GM12878 (cell line): ENCODE data around the gene IRF2BP1. TPM values are rescaled to one million over a fixed set of nuclear protein-coding genes. Genes with fewer than 3 reads are reported as not detected.

ENCODE experiments used
- ATAC-seq: fragments of 200-7000 bp; cut with Tn5 transposase; 3 replicates; pipeline ENCODE4 v1.9.1; 2020; ENCODE audit warnings: mild to moderate bottlenecking, moderate library complexity
- BruUV-seq: library from RNA; stranded (reverse); fragments of 400-500 nt; replicated peaks from 2 replicates; lab custom pipeline; 2021; lab: Mats Ljungman, UMichigan
- CTCF ChIA-PET: fragments of 300-600 bp; sonication (Branson Sonifier 250); formaldehyde crosslinking; extraction: SDS; loops from one replicate; lab custom pipeline; 2021; ENCODE audit warnings: inconsistent platforms; lab: Yijun Ruan, JAX
- POLR2A ChIA-PET: fragments of 350-600 bp; formaldehyde crosslinking; extraction: SDS; loops from one replicate; lab custom pipeline; 2021; ENCODE audit warnings: inconsistent platforms; lab: Charles Lee
- RAD21 ChIA-PET: fragments of 300-600 bp; sonication (Branson Sonifier 250); formaldehyde crosslinking; loops from one replicate; lab custom pipeline; 2023; ENCODE audit warnings: antibody characterized with exemption; ENCODE audit not compliant: unreplicated experiment; lab: Charles Lee
- SMC1A ChIA-PET: fragments of 300-600 bp; sonication (Branson Sonifier 250); formaldehyde crosslinking; loops from one replicate; lab custom pipeline; 2023; ENCODE audit not compliant: unreplicated experiment, uncharacterized antibody; lab: Charles Lee
- DNase-seq: peaks from one replicate; pipeline ENCODE4 v3.0.0-alpha.2; 2011; ENCODE audit warnings: low read depth, low spot score
- FAIRE-seq: peaks from 3 replicates; lab custom pipeline; 2011; peaks lifted over from hg19 to GRCh38; lab: Jason Lieb, UNC
- H2AFZ ChIP-seq: 2 replicates; pipeline ENCODE4 v1.6.0; 2011; ENCODE audit warnings: low read depth, low read length, control low read depth; ENCODE audit not compliant: control insufficient read depth
- H3K27ac ChIP-seq: 2 replicates; pipeline ENCODE4 v1.5.1; 2011; ENCODE audit warnings: control low read depth; ENCODE audit not compliant: control insufficient read depth, insufficient read depth
- H3K27me3 ChIP-seq, 2 experiments: replicated peaks in 1 of 2; 2 replicates each; pipeline versions ENCODE4 v1.6.0 to v1.6.1; 2011; ENCODE audit warnings: low read length in 1 of 2; ENCODE audit not compliant: control insufficient read depth in 2 of 2, insufficient read depth in 2 of 2
- H3K36me3 ChIP-seq, 2 experiments: 2 replicates each; pipeline ENCODE4 v1.5.1; 2011; ENCODE audit warnings: low read length in 1 of 2; ENCODE audit not compliant: control insufficient read depth in 2 of 2, insufficient read depth in 2 of 2
- H3K4me1 ChIP-seq: 2 replicates; pipeline ENCODE4 v1.6.1; 2011; ENCODE audit warnings: mild to moderate bottlenecking, low read length, moderate library complexity, mixed read lengths; ENCODE audit not compliant: control insufficient read depth, insufficient read depth
- H3K4me2 ChIP-seq: 2 replicates; pipeline ENCODE4 v1.6.0; 2011; ENCODE audit warnings: control low read depth; ENCODE audit not compliant: control insufficient read depth, insufficient read depth
- H3K4me3 ChIP-seq: fragments of 200-600 bp; sonication (generic); 2 replicates; pipeline ENCODE4 v1.5.1; 2016
- H3K79me2 ChIP-seq: 2 replicates; pipeline ENCODE4 v1.6.0; 2011; ENCODE audit warnings: low read length; ENCODE audit not compliant: control insufficient read depth, insufficient read depth
- H3K9ac ChIP-seq: 2 replicates; pipeline ENCODE4 v1.8.0; 2011; ENCODE audit warnings: low read length, control low read depth, mixed read lengths; ENCODE audit not compliant: control insufficient read depth, insufficient read depth
- H3K9me3 ChIP-seq: replicated peaks from 3 replicates; pipeline ENCODE4 v1.5.1; 2011; ENCODE audit warnings: mild to moderate bottlenecking, low read length; ENCODE audit not compliant: control insufficient read depth, insufficient read depth
- H4K20me1 ChIP-seq: 2 replicates; pipeline ENCODE4 v1.6.0; 2011; ENCODE audit not compliant: control insufficient read depth, insufficient read depth
- ASH2L ChIP-seq: fragments of 300-600, 200-600 bp; sonication (generic); IDR thresholded peaks from 2 replicates; pipeline ENCODE4 v1.6.1; 2017; ENCODE audit warnings: low read depth, mild to moderate bottlenecking, borderline replicate concordance
- CTCF ChIP-seq, 3 experiments: IDR thresholded peaks in 2 of 3; conservative IDR thresholded peaks in 1 of 3; 2 replicates each; pipeline ENCODE4 v1.5.1; 2011; ENCODE audit warnings: low read depth in 3 of 3, low read length in 3 of 3, mild to moderate bottlenecking in 3 of 3, control low read depth in 2 of 3, moderate library complexity in 2 of 3, inconsistent platforms in 1 of 3, mixed read lengths in 1 of 3; ENCODE audit not compliant: control insufficient read depth in 2 of 3, insufficient read depth in 1 of 3; ENCODE audit errors: extremely low read depth in 1 of 3
- DPF2 ChIP-seq: fragments of 450-650 bp; IDR thresholded peaks from 2 replicates; pipeline ENCODE4 v1.6.1; 2017; ENCODE audit warnings: mild to moderate bottlenecking
- EED ChIP-seq: sonication (generic); IDR thresholded peaks from 2 replicates; pipeline ENCODE4 v1.6.1; 2016; ENCODE audit warnings: antibody characterized with exemption, low read depth
- IRF5 ChIP-seq: fragments of 450-650 bp; IDR thresholded peaks from 2 replicates; pipeline ENCODE4 v1.6.1; 2017; ENCODE audit warnings: borderline replicate concordance
- PAX8 ChIP-seq: fragments of 450-650 bp; IDR thresholded peaks from 2 replicates; pipeline ENCODE4 v1.6.1; 2017; ENCODE audit warnings: mild to moderate bottlenecking, moderate library complexity
- POLR2AphosphoS2 ChIP-seq: IDR thresholded peaks from 2 replicates; pipeline ENCODE4 v1.6.1; 2011; ENCODE audit warnings: low read depth, mild to moderate bottlenecking, low read length, improper control_type of control experiment, moderate library complexity
- PRDM15 ChIP-seq: fragments of 450-650 bp; formaldehyde crosslinking; IDR thresholded peaks from 2 replicates; pipeline ENCODE4 v1.4.0; 2020; ENCODE audit warnings: mild to moderate bottlenecking, moderate library complexity
- RELA ChIP-seq: fragments of 450-650 bp; IDR thresholded peaks from 2 replicates; pipeline ENCODE4 v1.8.0; 2014; ENCODE audit warnings: borderline replicate concordance; ENCODE audit not compliant: partially characterized antibody
- RFX5 ChIP-seq: IDR thresholded peaks from 2 replicates; pipeline ENCODE4 v1.6.1; 2011; ENCODE audit warnings: low read depth, low read length, improper control_type of control experiment
- SIX5 ChIP-seq: IDR thresholded peaks from 2 replicates; pipeline ENCODE4 v1.6.1; 2011; ENCODE audit warnings: mild to moderate bottlenecking, low read depth, low read length, moderate library complexity; ENCODE audit not compliant: severe bottlenecking
- TAF1 ChIP-seq: IDR thresholded peaks from 2 replicates; pipeline ENCODE4 v1.6.1; 2011; ENCODE audit warnings: mild to moderate bottlenecking, low read depth, low read length, borderline replicate concordance
- ZNF217 ChIP-seq: fragments of 450-650 bp; IDR thresholded peaks from 2 replicates; pipeline ENCODE4 v1.6.1; 2017; ENCODE audit warnings: antibody characterized with exemption, mild to moderate bottlenecking
- WGBS: methylation state at CpG from one replicate; pipeline ENCODE4 v1.1.6; 2016; ENCODE audit warnings: low lambda C conversion rate; ENCODE audit not compliant: insufficient replicate concordance, insufficient coverage; ENCODE audit errors: missing lambda C conversion rate; 5-methylcytosine and 5-hydroxymethylcytosine counted together
- in situ Hi-C: fragments of 300-500 bp; cut with MboI; formaldehyde crosslinking; loops from 9 replicates; pipeline ENCODE4 v1.14.3; 2018; ENCODE audit warnings: mixed read lengths
- intact Hi-C: fragments of 100-400 bp; cut with micrococcal nuclease; formaldehyde crosslinking; loops from one replicate; pipeline ENCODE4 v1.14.2; 2022; ENCODE audit not compliant: unreplicated experiment
- polyA plus RNA-seq, 11 experiments: library from polyadenylated mRNA; depleted of rRNA in 4 of 11; unstranded in 6 of 11; stranded (reverse) in 5 of 11; fragments of >200 nt; fragmentation: Nextera tagmentation in 4 of 11; fragmentation: Illumina TruSeq in 1 of 11; extraction: Ambion mirVana in 4 of 11; extraction: Trizol in 1 of 11; gene quantifications; 1 replicate in 1 of 11; 2 replicates in 10 of 11; pipeline versions ENCODE4 v1.2.1 to v1.2.3, GENCODE V29; 2011 to 2016; ENCODE audit warnings: inconsistent platforms in 2 of 11, missing spikeins in 2 of 11, low read depth in 1 of 11
- total RNA-seq, 4 experiments: library from RNA; depleted of rRNA in 3 of 4; stranded (reverse); fragments of >200 nt in 3 of 4; fragmentation: Illumina TruSeq in 1 of 4; extraction: Trizol in 1 of 4; gene quantifications; 2 replicates each; pipeline versions ENCODE4 v1.2.1 to v1.2.3, GENCODE V29; 2013 to 2021
- TF ChIP-seq, protein P1 (sequence below): IDR thresholded peaks from 2 replicates; pipeline ENCODE4 v1.6.1; 2012; ENCODE audit warnings: low read depth, low read length, improper control_type of control experiment

Gene IRF2BP1
- total and polyA plus RNA-seq, 10 of the 15 experiments (the other 5 are each of a cell fraction or from before 2014, with no cell fraction given), result 0.31 to 24.4 (median 4.4) TPM

- no peak overlapping the region for H3K9ac ChIP-seq
- no peak overlapping the region for H3K4me3 ChIP-seq
- H3K27ac ChIP-seq, result no peak overlapping the region
- ChIA-PET RAD21 (no interaction called here), CTCF (interaction anchor here (0.6 to 1.1 kb wide), 2 partner anchors 15 to 1863 kb away, joined by 3 to 4 read pairs; partner anchors contain the start of gene MYPOP), POLR2A (interaction anchor here (0.7 kb wide), 2 partner anchors 56 to 83 kb away, joined by 3 to 5 read pairs; no protein-coding TSS in a partner anchor), SMC1A (interaction anchor here (0.7 to 1.4 kb wide), 2 partner anchors 15 to 796 kb away, joined by 3 to 4 read pairs; partner anchors contain the start of gene MYPOP)
- 7% methylated on average over 4 of the region's 4 CpGs for WGBS
- no peak overlapping the region for H2AFZ ChIP-seq
- TF ChIP-seq EED (no peak), TAF1 (no peak), PRDM15 (CRISPR knock-in tag) (no peak), DPF2 (no peak), RELA (no peak), RFX5 (no peak), IRF5 (no peak), ZNF217 (no peak), POLR2AphosphoS2 (no peak), SIX5 (no peak), ASH2L (no peak), CTCF (IDR thresholded peaks at IDR 0.05 in 2 of 3, conservative IDR thresholded peaks at IDR 0.05 in 1 of 3; ENCODE audit: control insufficient read depth in 2 of 3, extremely low read depth in 1 of 3, insufficient read depth in 1 of 3, low read depth in 3 of 3, low read length in 3 of 3) (no peak), PAX8 (no peak)
- TF ChIP-seq, protein P1, sequence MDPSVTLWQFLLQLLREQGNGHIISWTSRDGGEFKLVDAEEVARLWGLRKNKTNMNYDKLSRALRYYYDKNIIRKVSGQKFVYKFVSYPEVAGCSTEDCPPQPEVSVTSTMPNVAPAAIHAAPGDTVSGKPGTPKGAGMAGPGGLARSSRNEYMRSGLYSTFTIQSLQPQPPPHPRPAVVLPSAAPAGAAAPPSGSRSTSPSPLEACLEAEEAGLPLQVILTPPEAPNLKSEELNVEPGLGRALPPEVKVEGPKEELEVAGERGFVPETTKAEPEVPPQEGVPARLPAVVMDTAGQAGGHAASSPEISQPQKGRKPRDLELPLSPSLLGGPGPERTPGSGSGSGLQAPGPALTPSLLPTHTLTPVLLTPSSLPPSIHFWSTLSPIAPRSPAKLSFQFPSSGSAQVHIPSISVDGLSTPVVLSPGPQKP, result no peak
- no peaks in the 10 kb centered on the region for H3K27me3 ChIP-seq
- no peak overlapping the region for H3K4me2 ChIP-seq
- ATAC-seq (no peak), FAIRE-seq (no peak), DNase-seq (no peak)
- no peaks in the 10 kb centered on the region for H4K20me1 ChIP-seq
- intact Hi-C loops, result no loop called here
- no peaks in the 10 kb centered on the region for H3K36me3 ChIP-seq
- in situ Hi-C loops, result no loop called here
- no TSS peak for BruUV-seq
- H3K79me2 ChIP-seq, result no peaks in the 10 kb centered on the region
- H3K9me3 ChIP-seq, result no peaks in the 10 kb centered on the region
- H3K4me1 ChIP-seq, result no peaks in the 10 kb centered on the region
These were observed 31.6 kb upstream of the IRF2BP1 start for GRCh38 chr19:45917421-45918091.
